MV-4-11 (cell line): ENCODE measurements around the gene ADAMTS19.
A peak's percentile ranks its signal among the peaks of the same experiment; 100 is the strongest.

Source experiments
- DNase-seq: peaks from one replicate; lab custom pipeline; 2025; lab: John Stamatoyannopoulos, UW

Gene ADAMTS19

GRCh38 chr5:129689045-129689444 is 228.9 kb downstream of the ADAMTS19 start:
- no peak for DNase-seq

GRCh38 chr5:129691220-129691619 is 231.1 kb downstream of the ADAMTS19 start:
- DNase-seq, result no peak

GRCh38 chr5:129696636-129697035 is 236.5 kb downstream of the ADAMTS19 start:
- DNase-seq, result no peak

- no peak for DNase-seq
Observed at GRCh38 chr5:129698661-129699060, 238.6 kb downstream of the ADAMTS19 start.

- DNase-seq, result no peak
Observed at GRCh38 chr5:129716235-129716634, 256.1 kb downstream of the ADAMTS19 start.

- no peak for DNase-seq
Observed at GRCh38 chr5:129716651-129717050, 256.6 kb downstream of the ADAMTS19 start.

- no peak for DNase-seq
Observed at GRCh38 chr5:129717751-129718310, 257.7 kb downstream of the ADAMTS19 start.

GRCh38 chr5:129718471-129719090 is 258.5 kb downstream of the ADAMTS19 start:
- DNase-seq, result no peak

- no peak for DNase-seq
Observed at GRCh38 chr5:129724222-129724621, 264.1 kb downstream of the ADAMTS19 start.

- DNase-seq, result no peak
Observed at GRCh38 chr5:129724647-129725046, 264.5 kb downstream of the ADAMTS19 start.

- no peak for DNase-seq
Observed at GRCh38 chr5:129739773-129740172, 279.7 kb downstream of the ADAMTS19 start.

GRCh38 chr5:129743541-129744187 is 283.6 kb downstream of the ADAMTS19 start:
- no peak for DNase-seq

- DNase-seq, result no peak
Observed at GRCh38 chr5:129745997-129746396, 285.9 kb downstream of the ADAMTS19 start.

- no peak for DNase-seq
Observed at GRCh38 chr5:129746876-129747275, 286.8 kb downstream of the ADAMTS19 start.

- DNase-seq, result no peak
Observed at GRCh38 chr5:129747572-129748407, 287.7 kb downstream of the ADAMTS19 start, which contains the start of gene MINAR2. TSS of gene MINAR2 (plus strand) at chr5:129748094. CDS start at chr5:129748191, 97 bp downstream.

- no peak for DNase-seq
Observed at GRCh38 chr5:129748913-129749880, 289.1 kb downstream of the ADAMTS19 start.

GRCh38 chr5:129760636-129761325 is 300.7 kb downstream of the ADAMTS19 start:
- DNase-seq, result no peak

- DNase-seq, result no peak
Observed at GRCh38 chr5:129763651-129764050, 303.6 kb downstream of the ADAMTS19 start.

- DNase-seq, result no peak
Observed at GRCh38 chr5:129766798-129767197, 306.7 kb downstream of the ADAMTS19 start.

- peak; percentile 81 for DNase-seq
Observed at GRCh38 chr5:129767927-129768380, 307.9 kb downstream of the ADAMTS19 start.

- DNase-seq, result no peak
Observed at GRCh38 chr5:129768735-129769134, 308.6 kb downstream of the ADAMTS19 start.
